Stimulated activated CD4-positive, alpha-beta T cell treated with anti-CD3 and anti-CD28 coated beads, Interleukin-2, amount 100 ng/mL, for 4 hours (primary cell): Measurements from ENCODE around the gene ADAMTS14.

Experiments used
- DNase-seq: peaks from one replicate; pipeline ENCODE4 v3.0.0-alpha.2; 2020; ENCODE audit warnings: low read depth

Gene ADAMTS14

DNA sequence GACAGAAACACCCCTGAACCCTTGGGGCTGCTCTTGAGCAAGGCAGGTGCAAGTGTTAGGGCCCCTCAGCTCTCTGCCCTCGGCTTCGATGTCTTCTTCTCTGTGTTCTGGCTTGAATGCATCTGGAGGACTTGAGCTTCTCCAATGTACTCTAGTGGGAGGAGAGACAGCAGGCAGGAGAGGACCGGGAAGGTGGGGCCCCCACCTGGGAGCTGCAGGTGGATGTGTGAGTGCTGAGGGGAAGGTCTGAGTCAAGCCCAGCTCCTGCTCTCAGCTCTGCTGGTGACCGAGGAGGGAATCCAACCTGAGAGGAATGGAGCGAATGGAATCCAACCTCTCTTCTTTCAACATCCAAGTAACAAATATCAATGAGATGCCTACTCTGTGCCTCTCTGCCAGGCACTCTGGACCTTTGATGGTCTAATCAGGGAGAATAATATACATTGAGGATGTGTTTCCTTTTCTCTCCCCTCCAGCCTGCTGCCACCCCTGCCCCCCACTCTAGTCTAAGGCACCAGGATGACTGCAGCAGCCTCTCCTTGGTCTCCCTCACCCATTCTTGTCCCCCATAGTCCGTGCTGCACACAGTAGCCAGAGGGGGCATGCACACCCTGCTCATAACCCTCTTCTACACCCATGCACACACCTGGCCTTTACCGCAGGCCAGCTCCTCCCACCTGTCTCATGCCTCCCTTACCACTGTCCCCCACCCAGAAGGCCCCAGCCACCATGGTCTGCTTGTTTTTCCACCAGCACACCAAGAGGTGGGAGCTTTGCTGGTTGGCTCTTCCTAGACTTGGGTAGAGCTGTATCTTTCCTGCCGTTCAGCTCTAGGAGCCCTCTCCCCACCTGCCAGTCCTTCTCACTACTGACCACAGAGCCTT, 99.2 kb downstream of the ADAMTS14 start:
- no peak for DNase-seq

DNA sequence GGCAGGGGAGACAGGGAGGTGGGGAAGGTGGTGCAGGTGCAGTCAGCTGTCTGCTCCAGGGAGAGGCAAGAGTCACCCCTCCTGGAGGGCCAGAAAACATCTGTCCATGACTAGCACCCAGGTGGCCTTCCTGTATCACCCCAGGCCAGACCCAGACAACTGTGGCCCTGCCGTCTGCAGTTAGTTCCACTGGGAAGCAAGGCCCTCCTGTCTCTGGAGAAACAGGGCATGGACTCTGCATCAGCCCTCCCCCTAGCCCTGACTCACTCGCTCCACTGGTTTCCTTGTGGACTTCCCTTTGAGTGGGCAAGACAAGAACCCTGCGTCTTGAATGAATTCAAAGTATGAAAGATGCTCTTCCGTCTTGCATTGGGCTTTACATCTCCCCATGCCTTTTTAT, 100.3 kb downstream of the ADAMTS14 start:
- no peak for DNase-seq

DNA sequence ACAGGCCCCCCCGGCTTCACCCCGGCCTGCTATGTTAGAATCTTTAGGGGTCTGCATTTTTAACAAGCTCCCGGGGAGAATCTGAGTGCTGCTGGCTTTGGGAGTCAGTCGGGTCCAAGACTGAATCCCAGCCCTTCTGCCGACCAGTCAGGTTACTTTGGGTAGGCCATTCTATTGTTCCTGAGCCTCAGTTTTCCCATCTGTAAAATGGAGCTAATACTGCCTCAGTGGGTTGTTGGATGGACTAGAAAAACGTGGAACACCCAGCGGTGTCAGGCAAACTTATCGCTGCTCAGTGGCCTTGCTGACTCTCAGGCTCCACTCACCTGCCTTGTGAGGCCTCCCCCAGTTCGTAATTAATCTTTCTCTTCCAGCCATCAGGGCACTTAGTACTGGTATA, 101.2 kb downstream of the ADAMTS14 start:
- no peak for DNase-seq

DNA sequence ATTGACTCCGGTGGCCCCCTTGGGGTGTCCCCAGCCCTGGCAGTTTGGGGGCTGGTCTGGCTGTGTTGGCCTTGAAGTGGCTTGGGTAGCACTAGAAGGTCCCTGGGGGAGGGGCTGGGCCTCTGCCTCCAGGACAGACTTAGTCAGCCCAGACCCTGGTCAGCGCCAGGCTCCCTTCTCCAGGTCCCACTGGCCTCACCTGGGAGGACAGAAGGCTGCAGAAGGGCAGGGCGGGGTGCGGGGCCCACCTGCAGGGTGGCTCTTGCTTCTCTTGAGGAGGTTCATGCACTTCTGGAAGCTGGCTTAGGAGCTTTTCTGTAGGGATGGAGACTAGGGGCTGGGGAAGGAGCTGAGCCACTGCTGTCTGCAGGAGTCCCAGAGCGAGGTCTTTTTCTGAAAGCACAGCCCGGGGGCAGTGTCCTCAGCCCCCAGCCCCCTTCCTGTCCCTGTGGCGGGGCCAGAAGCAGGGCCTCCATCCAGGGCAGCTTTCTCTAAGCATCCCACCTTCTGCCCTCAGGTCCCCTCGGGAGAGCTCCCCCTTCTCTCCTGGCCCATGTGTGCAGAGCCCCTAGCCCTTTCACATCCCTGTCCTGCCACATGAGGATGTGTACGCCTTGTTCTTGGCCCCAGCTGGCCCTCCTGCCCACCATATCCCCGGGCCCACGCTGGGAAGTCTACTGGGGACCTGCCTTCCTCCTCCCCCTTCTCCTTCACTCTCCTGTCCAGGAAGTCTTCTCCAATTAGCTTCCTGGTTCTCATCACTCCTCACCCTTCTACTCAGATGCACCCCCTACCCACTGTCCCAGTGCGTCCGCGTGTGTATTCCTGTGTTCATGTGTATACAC, 101.9 kb downstream of the ADAMTS14 start:
- no peak for DNase-seq

DNA sequence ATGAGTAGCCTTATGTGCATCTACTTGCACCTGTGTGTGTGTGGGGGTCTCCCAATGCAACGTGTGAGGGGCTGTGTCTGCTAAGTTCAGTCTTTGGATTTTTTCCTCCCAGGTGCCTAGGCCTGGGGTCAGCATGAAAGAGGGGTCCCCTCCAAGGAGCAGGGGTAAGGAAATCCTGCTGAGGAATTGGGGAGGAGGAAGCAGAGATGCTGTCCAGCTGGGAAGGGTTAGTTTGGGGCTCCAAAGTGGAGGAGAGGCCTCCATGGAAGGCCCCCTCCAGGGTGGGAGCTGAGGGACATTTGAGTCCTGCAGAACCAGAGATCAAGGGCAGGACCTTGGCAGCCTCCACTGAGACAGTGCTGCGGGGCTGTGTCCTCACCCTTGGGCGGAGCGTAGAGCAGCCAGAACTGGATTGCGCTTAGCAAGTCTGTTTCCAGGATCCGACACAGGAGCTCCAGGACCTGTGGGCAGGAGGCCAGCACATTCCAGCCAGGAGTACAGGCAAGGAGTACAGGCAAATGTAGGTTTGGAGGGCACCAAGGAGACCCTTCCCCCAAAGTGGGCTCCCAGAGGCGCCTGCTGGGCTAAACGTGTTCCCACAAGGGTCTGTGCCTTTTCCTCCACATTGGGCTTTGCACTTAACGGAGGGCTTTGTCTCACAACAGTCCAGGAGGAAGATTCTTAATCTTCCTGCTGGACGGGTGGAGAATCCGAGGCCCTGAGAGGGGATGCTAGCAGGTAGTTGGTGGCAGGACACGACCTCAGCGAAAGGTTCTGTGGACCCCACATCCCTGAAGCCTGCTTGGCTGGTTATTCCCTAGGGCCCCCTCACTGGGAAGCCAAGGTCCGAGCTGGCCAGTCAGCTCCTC, 102.7 kb downstream of the ADAMTS14 start:
- no peak for DNase-seq

DNA sequence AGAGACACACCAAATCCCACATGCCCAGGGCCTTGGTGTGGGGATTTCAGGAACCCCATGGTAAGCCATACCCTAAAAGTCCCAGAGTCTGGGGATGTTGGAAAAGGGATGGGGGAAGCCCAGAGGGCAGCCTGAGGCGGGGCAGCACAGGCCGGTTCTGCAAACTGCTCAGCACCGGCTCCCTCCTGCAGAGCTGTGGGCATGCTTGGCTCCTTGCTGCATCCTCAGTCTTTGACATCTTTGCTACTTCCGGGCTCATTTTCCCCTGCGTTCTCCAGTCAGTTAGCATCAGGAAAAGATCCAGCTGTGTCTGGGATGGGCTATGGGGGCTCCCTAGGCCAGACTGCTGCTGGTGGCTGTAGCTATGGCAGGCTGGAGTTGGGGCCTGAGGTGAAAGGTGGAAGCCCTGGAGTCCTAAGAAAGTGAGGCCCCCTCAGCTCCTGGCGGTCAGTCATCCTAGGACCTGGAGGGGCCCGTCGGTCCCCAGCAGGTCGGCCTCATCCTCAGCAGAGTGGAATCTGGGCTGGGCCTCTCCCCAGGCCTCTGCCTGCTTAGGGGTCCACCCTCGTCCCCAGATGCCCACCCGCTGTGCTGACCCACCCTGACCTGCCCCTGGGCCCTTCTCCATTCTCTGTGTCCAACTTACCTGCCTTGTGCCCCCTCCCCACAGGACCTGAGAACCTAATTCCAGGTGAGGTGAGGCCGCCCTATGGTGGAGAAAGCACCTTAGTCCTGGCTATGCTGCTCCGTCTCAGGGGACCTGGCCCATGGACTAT, 103.6 kb downstream of the ADAMTS14 start:
- no peak for DNase-seq

DNA sequence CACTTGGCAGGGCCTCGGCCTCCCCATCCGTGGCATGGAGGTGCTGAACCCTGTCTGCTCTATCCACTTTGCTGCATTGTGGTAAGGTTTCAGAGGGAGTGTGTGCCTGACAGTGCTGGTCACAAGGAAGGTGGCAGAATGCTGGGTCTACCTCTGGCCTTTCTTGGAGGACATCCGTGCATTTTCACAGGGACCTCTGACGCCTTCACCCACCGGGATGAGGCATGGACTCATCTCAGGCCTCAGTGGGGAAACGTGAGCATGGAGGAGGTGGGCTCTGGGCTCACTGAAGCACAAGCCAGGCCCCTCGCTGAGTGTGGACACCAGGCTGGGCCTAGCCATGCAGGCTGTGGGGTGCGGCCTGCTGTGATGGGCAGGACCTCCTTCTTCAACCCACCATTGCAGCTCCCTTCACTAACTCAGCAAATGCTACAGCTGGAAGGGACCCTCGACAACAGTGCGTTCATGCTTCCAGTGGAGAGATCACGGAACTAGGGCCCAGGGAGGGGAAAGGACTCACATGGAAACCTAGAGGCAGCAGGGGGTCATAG, 104.2 kb downstream of the ADAMTS14 start:
- no peak for DNase-seq

DNA sequence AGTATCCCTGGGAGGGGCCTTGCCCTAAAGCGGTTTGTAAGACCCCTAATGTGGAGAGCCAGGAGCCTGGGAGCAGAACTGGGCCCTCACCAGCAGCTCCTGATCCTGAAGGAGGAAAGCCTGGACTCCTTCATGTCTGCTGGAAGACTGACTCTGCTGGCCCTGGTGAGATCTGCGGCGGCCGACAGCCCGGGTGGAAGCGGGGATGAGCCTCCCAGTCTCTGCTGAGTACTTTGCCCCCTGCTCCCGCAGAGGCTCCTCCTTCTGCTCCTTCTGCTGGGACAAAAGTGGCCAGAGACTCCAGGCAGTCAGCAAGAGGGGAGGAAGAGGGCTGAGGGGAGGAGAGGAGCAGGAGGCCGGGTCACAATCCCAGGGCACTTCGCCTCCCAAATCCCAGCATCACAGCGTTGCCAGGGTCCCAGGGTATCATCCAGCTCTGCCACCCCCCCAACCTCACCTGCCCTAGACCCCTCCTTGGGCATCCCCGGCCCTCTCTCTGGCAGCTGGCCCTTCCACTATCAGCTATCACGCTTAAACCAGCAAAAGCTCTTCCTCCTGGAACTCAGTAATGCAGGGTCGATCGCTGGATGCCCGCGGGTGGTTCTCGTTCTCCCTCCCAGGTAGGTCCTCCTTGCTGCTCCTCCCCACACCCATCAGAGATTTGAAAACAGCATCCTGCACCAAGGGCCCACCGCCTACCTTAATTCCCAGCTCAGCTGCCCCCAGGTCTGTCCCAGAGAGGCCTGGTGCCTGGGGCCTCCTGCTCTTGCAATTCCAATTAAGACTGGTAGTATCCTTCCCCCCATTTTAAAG, 105.0 kb downstream of the ADAMTS14 start:
- no peak for DNase-seq

DNA sequence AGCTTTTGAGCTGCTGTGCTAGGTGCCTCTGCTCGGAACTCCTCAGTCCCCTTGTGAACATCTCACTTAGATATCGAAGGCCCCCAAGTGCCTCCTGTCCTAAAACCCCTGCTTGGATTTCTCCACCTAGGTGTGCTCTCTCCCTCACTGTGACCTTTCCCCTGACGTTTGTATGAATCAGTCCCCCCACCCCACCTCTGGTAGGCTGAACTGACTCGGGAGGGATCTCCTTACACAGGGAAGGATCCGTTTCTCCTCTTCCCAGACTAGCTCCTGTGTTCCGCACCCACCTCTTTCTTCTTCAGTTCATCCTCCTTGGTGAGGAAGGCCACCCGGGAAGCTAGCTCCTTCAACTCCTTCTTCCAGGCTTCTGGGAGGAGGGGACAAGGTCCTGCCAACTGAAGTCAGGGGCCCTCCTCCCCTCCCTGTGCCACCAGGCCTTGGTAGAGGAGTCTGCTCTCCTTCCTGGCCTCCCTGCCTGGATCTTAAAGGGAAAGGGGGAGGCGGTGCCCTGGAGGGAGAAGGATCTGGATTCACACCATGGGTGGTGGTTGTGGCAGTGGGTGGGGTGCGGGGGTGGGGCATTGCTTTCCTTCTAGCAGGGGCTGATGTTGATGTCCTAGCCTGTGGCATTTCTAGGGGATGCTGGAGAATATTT, 106.1 kb downstream of the ADAMTS14 start:
- no peak for DNase-seq

DNA sequence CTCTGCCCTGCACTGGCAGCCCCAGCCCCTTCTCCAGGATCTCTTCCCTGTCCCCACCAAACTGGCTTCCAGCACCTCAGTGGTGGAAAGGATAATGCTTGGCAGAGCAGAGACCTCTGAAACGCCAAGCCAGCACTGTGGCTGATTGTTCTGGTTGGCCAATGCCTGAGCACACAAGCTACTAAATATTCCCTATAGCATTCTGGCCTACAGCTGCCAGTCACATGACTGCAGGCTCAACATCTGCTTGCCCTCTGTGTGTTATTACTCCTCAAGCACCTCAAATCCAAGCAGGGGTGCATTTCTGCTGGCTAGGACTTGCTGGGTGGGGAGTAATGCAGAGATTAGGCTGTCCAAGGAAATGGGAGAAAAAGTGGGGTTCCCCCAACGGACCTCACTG, 106.8 kb downstream of the ADAMTS14 start:
- no peak for DNase-seq

DNA sequence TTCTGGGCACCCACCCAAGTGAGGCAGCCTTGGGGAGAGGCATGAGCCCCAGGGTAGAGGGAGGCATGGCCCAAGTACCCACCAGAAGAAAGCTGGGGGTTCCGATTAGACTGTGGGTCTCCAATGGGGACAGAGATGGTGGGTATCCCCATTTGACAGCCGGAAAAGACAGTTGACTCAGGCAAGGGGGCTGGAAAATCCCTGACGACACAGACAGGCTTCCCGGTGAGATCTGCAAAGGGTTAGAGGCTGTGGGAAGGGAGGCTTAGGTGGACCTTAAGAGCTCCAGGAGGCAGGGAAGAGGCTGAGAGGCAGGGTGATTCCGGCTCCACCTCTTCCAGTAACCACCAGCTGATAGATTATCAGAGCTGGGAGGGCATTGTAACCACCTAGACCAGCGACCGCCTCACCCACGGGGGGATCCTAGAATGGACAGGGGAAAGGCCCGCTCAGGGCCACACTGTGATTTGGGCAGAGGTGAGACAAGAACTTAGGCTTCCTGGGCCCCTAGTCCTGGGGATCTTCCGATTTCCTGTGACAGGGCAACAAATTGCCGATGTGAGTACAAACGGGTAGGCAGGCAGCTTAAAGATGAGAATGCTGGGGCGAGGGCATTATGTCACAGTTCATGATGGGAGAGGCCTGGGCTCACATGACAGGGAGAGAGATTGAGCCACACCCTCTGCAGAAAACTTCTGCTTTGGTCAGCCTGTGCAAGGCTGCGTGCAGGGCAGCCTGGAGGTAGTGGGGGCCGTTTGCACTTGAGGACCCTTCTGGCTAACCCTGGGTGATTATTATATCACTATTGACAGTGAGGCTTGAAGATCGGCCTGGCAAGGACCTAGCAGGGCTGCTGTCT, 107.4 kb downstream of the ADAMTS14 start:
- no peak for DNase-seq

DNA sequence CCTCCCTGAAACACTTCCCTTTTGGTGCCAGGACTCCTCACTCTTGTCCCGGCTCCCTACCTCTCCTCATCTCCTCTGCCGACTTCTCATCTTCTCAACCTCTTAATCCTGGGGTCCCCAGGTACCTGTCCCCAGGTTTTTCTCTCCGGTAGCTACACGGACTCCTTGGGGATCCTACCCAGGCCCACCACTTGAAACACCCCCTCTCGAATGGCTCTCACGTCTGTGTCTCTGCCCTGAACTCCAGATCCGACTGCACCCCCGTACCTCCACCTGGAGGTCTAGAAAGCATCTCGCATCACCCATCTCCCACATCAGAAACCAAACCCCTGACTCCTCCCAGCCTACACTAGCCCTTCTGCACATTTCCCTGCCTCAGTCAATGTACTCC, 108.1 kb downstream of the ADAMTS14 start:
- DNase-seq: no peak

DNA sequence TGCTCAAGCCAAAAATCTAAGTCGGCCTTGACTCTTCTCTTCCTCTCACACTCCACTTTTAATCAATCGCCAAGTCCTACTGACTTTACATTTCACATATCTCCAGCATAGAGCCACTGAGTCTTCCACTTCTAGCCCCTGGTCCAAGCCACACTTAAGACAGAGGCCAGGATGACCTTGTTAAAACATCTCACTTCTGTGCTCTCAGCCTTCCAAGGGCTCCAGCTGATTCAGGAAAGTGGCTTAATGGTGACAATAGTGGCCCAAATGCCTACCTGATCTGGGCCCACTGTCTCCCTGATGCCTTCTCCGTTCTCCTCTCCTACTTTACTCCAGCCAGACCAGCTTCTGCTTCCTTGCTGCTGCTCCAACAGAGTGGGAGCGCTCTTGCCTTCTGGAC, 108.5 kb downstream of the ADAMTS14 start:
- DNase-seq: no peak

DNA sequence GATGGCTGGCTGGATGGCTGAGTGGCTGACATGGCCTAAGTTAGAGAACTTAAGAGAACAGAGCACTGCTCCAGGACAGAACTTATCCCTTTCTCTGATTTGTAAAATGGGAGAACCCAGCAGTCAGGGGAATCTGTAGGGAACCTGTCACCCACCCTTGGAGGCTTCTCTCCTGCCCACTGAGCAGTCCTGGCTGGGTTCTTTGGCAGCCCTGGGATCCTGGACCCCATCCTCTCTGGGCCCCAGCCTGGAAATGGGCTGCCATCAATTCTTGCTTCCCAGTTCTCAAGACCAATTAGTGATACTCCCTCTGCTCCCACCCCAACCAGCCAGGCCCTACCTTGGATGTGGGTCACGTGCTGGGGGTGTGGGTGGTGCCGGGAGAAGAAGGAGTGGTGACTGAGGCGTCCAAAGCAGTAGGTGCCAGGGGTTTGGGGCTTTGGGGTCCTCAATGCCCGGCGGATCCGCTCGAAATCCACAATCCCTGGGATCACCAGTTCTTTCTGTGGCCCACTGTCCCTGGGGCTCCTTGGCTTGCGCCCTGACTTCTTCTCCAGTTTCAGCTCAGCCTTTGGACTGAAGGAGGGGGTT, 109.2 kb downstream of the ADAMTS14 start:
- no peak for DNase-seq

DNA sequence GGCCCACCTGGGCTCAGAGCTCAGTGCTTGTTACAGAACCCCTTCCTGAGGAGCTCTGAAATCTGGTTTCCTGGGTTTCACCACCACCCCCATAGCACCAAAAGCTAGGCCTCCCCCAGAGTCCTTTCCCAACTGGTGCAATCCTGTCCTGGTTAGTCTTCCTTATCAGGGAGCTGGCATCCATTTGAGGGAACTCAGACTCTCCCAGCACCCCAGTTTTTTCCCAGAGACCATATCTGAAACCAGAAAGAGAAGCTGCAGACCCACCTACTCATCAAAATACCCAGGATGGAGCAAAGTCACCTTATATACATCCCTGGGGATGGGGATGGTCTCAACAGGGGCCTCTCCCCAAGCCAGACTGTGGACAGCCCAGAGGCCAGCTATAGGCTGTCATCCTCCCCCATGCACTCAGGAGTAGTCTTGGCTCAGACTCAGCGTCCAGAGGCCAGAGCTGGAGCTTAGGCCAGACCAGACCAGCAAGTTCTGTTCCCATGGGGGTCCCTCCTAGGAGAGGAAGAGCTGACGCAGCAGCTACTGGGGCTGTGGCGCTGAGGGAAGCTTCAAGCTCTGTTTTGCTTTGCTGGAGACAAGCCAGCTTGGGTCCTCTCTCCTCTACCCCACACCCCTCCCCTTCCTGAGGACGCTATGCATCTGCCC, 109.9 kb downstream of the ADAMTS14 start:
- no peak for DNase-seq

DNA sequence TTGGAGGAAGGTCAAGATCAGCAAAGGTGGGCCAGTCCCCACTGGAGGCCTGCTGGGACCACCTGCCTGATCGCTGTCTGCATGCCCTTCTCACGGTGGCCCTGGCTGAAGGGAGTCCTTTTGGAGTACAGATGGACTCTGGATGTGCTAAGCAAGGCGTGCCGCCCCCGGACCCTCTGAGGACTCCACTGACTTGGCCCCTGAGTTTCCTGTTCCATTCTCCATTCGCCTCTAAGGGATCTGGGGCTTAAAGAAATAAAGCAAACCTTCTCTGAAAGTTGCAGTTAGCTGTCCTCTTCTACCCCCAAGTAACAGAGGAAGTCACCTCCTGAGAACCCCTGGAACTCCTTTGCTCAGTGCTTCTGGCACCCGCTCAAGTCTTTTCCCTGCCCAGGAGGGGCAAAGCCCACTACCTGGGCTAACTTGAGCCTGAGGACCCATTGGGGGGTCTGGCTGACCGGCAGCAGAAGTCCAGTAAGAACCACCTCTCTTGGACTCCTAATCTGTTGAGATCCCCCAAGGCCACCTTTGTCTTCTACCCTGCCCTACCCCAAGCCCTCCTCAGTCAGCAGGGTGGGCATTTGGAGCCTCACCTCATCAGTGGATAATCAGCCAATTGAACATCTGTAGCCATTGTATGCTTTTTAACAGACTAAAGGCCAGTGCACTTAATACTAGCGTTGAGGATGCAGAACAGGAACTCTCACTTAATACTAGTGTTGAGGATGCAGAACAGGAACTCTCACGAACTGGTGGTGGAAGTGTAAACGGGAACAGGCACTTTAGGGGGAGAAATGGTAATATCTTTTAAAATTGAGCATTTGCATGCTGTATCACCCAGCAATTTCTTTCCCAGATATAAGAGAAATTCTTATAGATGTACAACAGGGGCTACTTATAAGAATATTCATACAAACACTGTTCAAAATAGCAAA, 110.7 kb downstream of the ADAMTS14 start:
- DNase-seq: no peak

DNA sequence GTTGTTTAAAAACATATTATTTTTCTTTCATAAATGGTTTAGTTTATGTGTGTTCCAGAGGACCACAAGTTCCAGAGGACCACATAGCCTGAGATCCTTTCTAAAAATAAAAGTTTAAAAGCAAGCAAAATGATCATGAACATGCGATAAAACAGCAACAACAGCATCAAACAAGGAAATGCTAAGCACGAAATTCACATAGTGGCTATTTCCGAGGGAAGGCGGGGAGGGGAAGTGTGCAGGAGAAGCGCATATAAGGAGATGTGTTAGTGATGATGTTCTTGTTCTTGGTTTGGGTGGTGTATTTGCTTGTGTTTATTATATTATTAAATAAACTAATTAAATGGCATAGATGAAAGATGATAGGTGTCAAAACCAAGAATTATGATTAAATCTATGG, 111.7 kb downstream of the ADAMTS14 start:
- no peak for DNase-seq
